ENCODE measurements around the gene GALNT15.

DNA sequence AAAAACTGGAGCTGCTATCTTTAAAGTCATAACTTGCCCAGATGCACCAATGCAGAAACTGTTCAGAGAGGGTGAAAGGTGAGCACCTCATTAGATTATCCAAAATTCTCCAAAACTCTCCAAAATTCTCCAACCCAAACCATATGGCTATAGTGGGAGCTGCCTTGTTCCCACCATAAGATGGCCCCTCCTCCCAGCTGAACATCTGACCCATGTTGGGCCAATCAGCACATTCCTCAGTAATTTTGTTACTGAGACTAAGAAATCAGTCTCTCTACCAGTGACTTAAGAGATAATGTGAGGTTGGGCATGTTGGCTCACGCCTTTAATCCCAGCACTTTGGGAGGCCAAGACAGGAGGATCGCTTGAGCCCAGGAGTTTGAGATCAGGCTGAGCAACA is 57.5 kb downstream of the GALNT15 start:
- TF ChIP-seq POLR2A (IDR thresholded peaks at IDR 0.05; ENCODE audit: low read depth, low read length) (no peak), BHLHE40 (IDR thresholded peaks at IDR 0.05; ENCODE audit: low read depth, low read length) (no peak), FOS (IDR thresholded peaks at IDR 0.05; ENCODE audit: low read depth, low read length) (no peak), CHD1 (IDR thresholded peaks at IDR 0.05; ENCODE audit: low read depth, low read length) (no peak), RAD21 (IDR thresholded peaks at IDR 0.05; ENCODE audit: low read length) (no peak), RCOR1 (IDR thresholded peaks at IDR 0.05; ENCODE audit: insufficient replicate concordance, low read length) (no peak), SMC3 (IDR thresholded peaks at IDR 0.05; ENCODE audit: low read depth, low read length) (no peak), RFX5 (IDR thresholded peaks at IDR 0.05; ENCODE audit: low read depth, low read length) (no peak), MXI1 (IDR thresholded peaks at IDR 0.05; ENCODE audit: borderline replicate concordance, low read depth, low read length) (no peak)
- TF ChIP-seq, protein P1, sequence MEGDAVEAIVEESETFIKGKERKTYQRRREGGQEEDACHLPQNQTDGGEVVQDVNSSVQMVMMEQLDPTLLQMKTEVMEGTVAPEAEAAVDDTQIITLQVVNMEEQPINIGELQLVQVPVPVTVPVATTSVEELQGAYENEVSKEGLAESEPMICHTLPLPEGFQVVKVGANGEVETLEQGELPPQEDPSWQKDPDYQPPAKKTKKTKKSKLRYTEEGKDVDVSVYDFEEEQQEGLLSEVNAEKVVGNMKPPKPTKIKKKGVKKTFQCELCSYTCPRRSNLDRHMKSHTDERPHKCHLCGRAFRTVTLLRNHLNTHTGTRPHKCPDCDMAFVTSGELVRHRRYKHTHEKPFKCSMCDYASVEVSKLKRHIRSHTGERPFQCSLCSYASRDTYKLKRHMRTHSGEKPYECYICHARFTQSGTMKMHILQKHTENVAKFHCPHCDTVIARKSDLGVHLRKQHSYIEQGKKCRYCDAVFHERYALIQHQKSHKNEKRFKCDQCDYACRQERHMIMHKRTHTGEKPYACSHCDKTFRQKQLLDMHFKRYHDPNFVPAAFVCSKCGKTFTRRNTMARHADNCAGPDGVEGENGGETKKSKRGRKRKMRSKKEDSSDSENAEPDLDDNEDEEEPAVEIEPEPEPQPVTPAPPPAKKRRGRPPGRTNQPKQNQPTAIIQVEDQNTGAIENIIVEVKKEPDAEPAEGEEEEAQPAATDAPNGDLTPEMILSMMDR (conservative IDR thresholded peaks at IDR 0.05; ENCODE audit: low read depth, low read length), result no peak
- TF ChIP-seq, protein P2, sequence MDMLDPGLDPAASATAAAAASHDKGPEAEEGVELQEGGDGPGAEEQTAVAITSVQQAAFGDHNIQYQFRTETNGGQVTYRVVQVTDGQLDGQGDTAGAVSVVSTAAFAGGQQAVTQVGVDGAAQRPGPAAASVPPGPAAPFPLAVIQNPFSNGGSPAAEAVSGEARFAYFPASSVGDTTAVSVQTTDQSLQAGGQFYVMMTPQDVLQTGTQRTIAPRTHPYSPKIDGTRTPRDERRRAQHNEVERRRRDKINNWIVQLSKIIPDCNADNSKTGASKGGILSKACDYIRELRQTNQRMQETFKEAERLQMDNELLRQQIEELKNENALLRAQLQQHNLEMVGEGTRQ (IDR thresholded peaks at IDR 0.05; ENCODE audit: low read depth, low read length), result 0 out of 2 replicates have a peak, but pooled peaks have one; percentile 13
